HepG2 (cell line): ENCODE results near the gene UTRN. TPM values are rescaled to one million over a fixed set of nuclear protein-coding genes. Genes with fewer than 3 reads are reported as not detected.
A peak's percentile ranks its signal among the peaks of the same experiment; 100 is the strongest.

Experiments used
- BORCS8-MEF2B ChIP-seq: sonication (generic); formaldehyde crosslinking; IDR thresholded peaks from 2 replicates; pipeline ENCODE4 v1.8.0; 2022; ENCODE audit warnings: mild to moderate bottlenecking, missing genetic modification reagents
- CBX2 ChIP-seq, 2 experiments: fragments of 200-600 bp in 1 of 2; sonication (generic); formaldehyde crosslinking in 1 of 2; IDR thresholded peaks; 2 replicates each; pipeline versions ENCODE4 v1.7.0 to v1.8.1; 2018 to 2022; ENCODE audit warnings: low read depth in 2 of 2, low read length in 1 of 2, mild to moderate bottlenecking in 1 of 2, missing genetic modification reagents in 1 of 2
- FOXC1 ChIP-seq: sonication (generic); formaldehyde crosslinking; IDR thresholded peaks from 2 replicates; pipeline ENCODE4 v1.8.0; 2022; ENCODE audit warnings: mild to moderate bottlenecking, missing genetic modification reagents, borderline replicate concordance
- FOXM1 ChIP-seq: sonication (generic); formaldehyde crosslinking; IDR thresholded peaks from 2 replicates; pipeline ENCODE4 v1.5.0; 2020; ENCODE audit warnings: missing genetic modification reagents
- GATAD2A ChIP-seq: IDR thresholded peaks from 2 replicates; pipeline ENCODE4 v1.6.1; 2016
- HNRNPUL1 ChIP-seq: fragments of 200-400 bp; formaldehyde crosslinking; IDR thresholded peaks from 2 replicates; pipeline ENCODE4 v1.6.1; 2017; ENCODE audit warnings: low read depth, mild to moderate bottlenecking, low read length, moderate library complexity
- KLF13 ChIP-seq: sonication (generic); formaldehyde crosslinking; IDR thresholded peaks from 2 replicates; pipeline ENCODE4 v1.4.0; 2020; ENCODE audit warnings: mild to moderate bottlenecking, missing genetic modification reagents
- KLF9 ChIP-seq: IDR thresholded peaks from 2 replicates; pipeline ENCODE4 v1.6.1; 2016; ENCODE audit warnings: low read depth
- MEIS1 ChIP-seq: sonication (generic); formaldehyde crosslinking; IDR thresholded peaks from 2 replicates; pipeline ENCODE4 v1.9.0; 2021; ENCODE audit warnings: mild to moderate bottlenecking, missing genetic modification reagents, moderate library complexity, borderline replicate concordance
- NCOR1 ChIP-seq: fragments of 200-600 bp; sonication (generic); IDR thresholded peaks from 2 replicates; pipeline ENCODE4 v1.7.0; 2017; ENCODE audit warnings: antibody characterized with exemption, low read length, borderline replicate concordance
- NR1H2 ChIP-seq: sonication (generic); formaldehyde crosslinking; IDR thresholded peaks from 2 replicates; pipeline ENCODE4 v1.8.1; 2022; ENCODE audit warnings: low read depth, missing genetic modification reagents, borderline replicate concordance
- PAF1 ChIP-seq: IDR thresholded peaks from 2 replicates; pipeline ENCODE4 v1.6.1; 2016; ENCODE audit warnings: missing genetic modification reagents, missing compliant biosample characterization
- PITX1 ChIP-seq: sonication (generic); formaldehyde crosslinking; IDR thresholded peaks from 2 replicates; pipeline ENCODE4 v1.5.1; 2020; ENCODE audit warnings: mild to moderate bottlenecking, missing genetic modification reagents
- RBM39 ChIP-seq: fragments of 200-400 bp; formaldehyde crosslinking; IDR thresholded peaks from one replicate; pipeline ENCODE4 v1.6.1; 2018; ENCODE audit warnings: antibody characterized with exemption, mild to moderate bottlenecking, low read depth, low read length; ENCODE audit not compliant: poor library complexity, severe bottlenecking
- SAP130 ChIP-seq: IDR thresholded peaks from 2 replicates; pipeline ENCODE4 v1.6.1; 2016; ENCODE audit warnings: low read depth
- SKI ChIP-seq: fragments of 450-650 bp; IDR thresholded peaks from one replicate; pipeline ENCODE4 v1.6.1; 2018; ENCODE audit warnings: mild to moderate bottlenecking; ENCODE audit not compliant: partially characterized antibody
- ZBTB3 ChIP-seq: sonication (generic); formaldehyde crosslinking; IDR thresholded peaks from 2 replicates; pipeline ENCODE4 v1.4.0; 2020; ENCODE audit warnings: low read depth, mild to moderate bottlenecking, moderate library complexity, missing genetic modification reagents, borderline replicate concordance
- ZBTB49 ChIP-seq: sonication (generic); formaldehyde crosslinking; IDR thresholded peaks from 2 replicates; pipeline ENCODE4 v1.4.0; 2020; ENCODE audit warnings: missing genetic modification reagents, borderline replicate concordance
- ZFY ChIP-seq: sonication (generic); formaldehyde crosslinking; IDR thresholded peaks from 2 replicates; pipeline ENCODE4 v1.4.0; 2020; ENCODE audit warnings: missing genetic modification reagents
- ZNF431 ChIP-seq: sonication (generic); formaldehyde crosslinking; IDR thresholded peaks from 2 replicates; pipeline ENCODE4 v1.9.0; 2022; ENCODE audit warnings: missing genetic modification reagents, low read depth, mild to moderate bottlenecking, borderline replicate concordance
- ZNF446 ChIP-seq: sonication (generic); formaldehyde crosslinking; IDR thresholded peaks from 2 replicates; pipeline ENCODE4 v1.5.0; 2020; ENCODE audit warnings: mild to moderate bottlenecking, missing genetic modification reagents
- ZNF484 ChIP-seq: sonication (generic); formaldehyde crosslinking; IDR thresholded peaks from 2 replicates; pipeline ENCODE4 v1.5.1; 2020; ENCODE audit warnings: mild to moderate bottlenecking, low read depth, missing genetic modification reagents, borderline replicate concordance
- ZNF567 ChIP-seq: sonication (generic); formaldehyde crosslinking; IDR thresholded peaks from 2 replicates; pipeline ENCODE4 v1.8.1; 2023; ENCODE audit warnings: mild to moderate bottlenecking, missing genetic modification reagents, borderline replicate concordance
- ZNF589 ChIP-seq: sonication (generic); formaldehyde crosslinking; conservative IDR thresholded peaks from 2 replicates; pipeline ENCODE4 v1.8.0; 2022; ENCODE audit warnings: mild to moderate bottlenecking, moderate library complexity, missing genetic modification reagents
- ZNF740 ChIP-seq: sonication (generic); formaldehyde crosslinking; IDR thresholded peaks from 2 replicates; pipeline ENCODE4 v1.4.0; 2020; ENCODE audit warnings: missing genetic modification reagents
- ZNF761 ChIP-seq: sonication (generic); formaldehyde crosslinking; conservative IDR thresholded peaks from 2 replicates; pipeline ENCODE4 v1.4.0; 2020; ENCODE audit warnings: mild to moderate bottlenecking, missing genetic modification reagents
- ZNF800 ChIP-seq: sonication (generic); formaldehyde crosslinking; IDR thresholded peaks from 2 replicates; pipeline ENCODE4 v1.4.0; 2020; ENCODE audit warnings: missing genetic modification reagents
- ZNF83 ChIP-seq: sonication (generic); formaldehyde crosslinking; IDR thresholded peaks from 2 replicates; pipeline ENCODE4 v1.4.0; 2020; ENCODE audit warnings: missing genetic modification reagents, mild to moderate bottlenecking, borderline replicate concordance
- ZSCAN20 ChIP-seq: sonication (generic); formaldehyde crosslinking; IDR thresholded peaks from 2 replicates; pipeline ENCODE4 v1.4.0; 2020; ENCODE audit warnings: missing genetic modification reagents, mild to moderate bottlenecking, borderline replicate concordance
- polyA plus RNA-seq, 8 experiments: library from polyadenylated mRNA; depleted of rRNA in 3 of 8; stranded (reverse) in 7 of 8; unstranded in 1 of 8; fragments of >200 nt; fragmentation: Illumina TruSeq in 4 of 8; extraction: Trizol in 4 of 8; gene quantifications; 2 replicates each; pipeline versions ENCODE4 v1.2.1 to v1.2.3, GENCODE V29; 2011 to 2016; ENCODE audit warnings: low read depth in 4 of 8, missing spikeins in 1 of 8, mixed read lengths in 1 of 8; ENCODE audit not compliant: insufficient read depth in 1 of 8
- total RNA-seq, 5 experiments: library from RNA; depleted of rRNA; stranded (reverse); fragments of >200 nt; fragmentation: Illumina TruSeq; extraction: Trizol; gene quantifications; 2 replicates each; pipeline ENCODE4 v1.2.3, GENCODE V29; 2016; ENCODE audit warnings: low read depth in 1 of 5

Gene UTRN
- total and polyA plus RNA-seq, 2 of the 13 experiments (the other 11 are each of a cell fraction or from before 2014, with no cell fraction given), result 102 to 116 TPM

- no peak for TF ChIP-seq PAF1 (CRISPR knock-in tag)
- no peak for TF ChIP-seq FOXC1 (CRISPR knock-in tag)
- TF ChIP-seq ZSCAN20 (CRISPR knock-in tag), result no peak
- TF ChIP-seq GATAD2A (CRISPR knock-in tag), result peak; percentile 29; the same call in 1 of the 2 replicates
- no peak for TF ChIP-seq SKI
- no peak for TF ChIP-seq ZFY (CRISPR knock-in tag)
- no peak for TF ChIP-seq ZNF800 (CRISPR knock-in tag)
- no peak for TF ChIP-seq KLF13
- TF ChIP-seq PITX1 (CRISPR knock-in tag), result no peak
- no peak for TF ChIP-seq ZNF589 (CRISPR knock-in tag)
- no peak for TF ChIP-seq HNRNPUL1
- peak; percentile 59 for TF ChIP-seq SAP130 (CRISPR knock-in tag)
- TF ChIP-seq ZNF567 (CRISPR knock-in tag), result no peak
- no peak for TF ChIP-seq ZBTB3 (CRISPR knock-in tag)
- TF ChIP-seq BORCS8-MEF2B (CRISPR knock-in tag), result no peak
- TF ChIP-seq NR1H2 (CRISPR knock-in tag), result no peak
- TF ChIP-seq FOXM1, result no peak
- TF ChIP-seq CBX2 (IDR thresholded peaks at IDR 0.05; ENCODE audit: low read depth, low read length), result no peak
- no peak for TF ChIP-seq CBX2 (CRISPR knock-in tag; IDR thresholded peaks at IDR 0.05; ENCODE audit: low read depth)
- TF ChIP-seq MEIS1 (CRISPR knock-in tag), result no peak
- TF ChIP-seq KLF9 (CRISPR knock-in tag), result no peak
- no peak for TF ChIP-seq ZBTB49
- no peak for TF ChIP-seq ZNF484
- TF ChIP-seq RBM39, result no peak
- TF ChIP-seq ZNF83 (CRISPR knock-in tag), result no peak
- no peak for TF ChIP-seq ZNF431 (CRISPR knock-in tag)
- no peak for TF ChIP-seq ZNF740 (CRISPR knock-in tag)
- no peak for TF ChIP-seq ZNF446 (CRISPR knock-in tag)
- no peak for TF ChIP-seq NCOR1
- TF ChIP-seq ZNF761 (CRISPR knock-in tag), result no peak
Measured at GRCh38 chr6:144298194-144298593, 13.1 kb downstream of the UTRN start (continued).
